ENCODE results near the gene APC2.

Gene APC2, protein sequence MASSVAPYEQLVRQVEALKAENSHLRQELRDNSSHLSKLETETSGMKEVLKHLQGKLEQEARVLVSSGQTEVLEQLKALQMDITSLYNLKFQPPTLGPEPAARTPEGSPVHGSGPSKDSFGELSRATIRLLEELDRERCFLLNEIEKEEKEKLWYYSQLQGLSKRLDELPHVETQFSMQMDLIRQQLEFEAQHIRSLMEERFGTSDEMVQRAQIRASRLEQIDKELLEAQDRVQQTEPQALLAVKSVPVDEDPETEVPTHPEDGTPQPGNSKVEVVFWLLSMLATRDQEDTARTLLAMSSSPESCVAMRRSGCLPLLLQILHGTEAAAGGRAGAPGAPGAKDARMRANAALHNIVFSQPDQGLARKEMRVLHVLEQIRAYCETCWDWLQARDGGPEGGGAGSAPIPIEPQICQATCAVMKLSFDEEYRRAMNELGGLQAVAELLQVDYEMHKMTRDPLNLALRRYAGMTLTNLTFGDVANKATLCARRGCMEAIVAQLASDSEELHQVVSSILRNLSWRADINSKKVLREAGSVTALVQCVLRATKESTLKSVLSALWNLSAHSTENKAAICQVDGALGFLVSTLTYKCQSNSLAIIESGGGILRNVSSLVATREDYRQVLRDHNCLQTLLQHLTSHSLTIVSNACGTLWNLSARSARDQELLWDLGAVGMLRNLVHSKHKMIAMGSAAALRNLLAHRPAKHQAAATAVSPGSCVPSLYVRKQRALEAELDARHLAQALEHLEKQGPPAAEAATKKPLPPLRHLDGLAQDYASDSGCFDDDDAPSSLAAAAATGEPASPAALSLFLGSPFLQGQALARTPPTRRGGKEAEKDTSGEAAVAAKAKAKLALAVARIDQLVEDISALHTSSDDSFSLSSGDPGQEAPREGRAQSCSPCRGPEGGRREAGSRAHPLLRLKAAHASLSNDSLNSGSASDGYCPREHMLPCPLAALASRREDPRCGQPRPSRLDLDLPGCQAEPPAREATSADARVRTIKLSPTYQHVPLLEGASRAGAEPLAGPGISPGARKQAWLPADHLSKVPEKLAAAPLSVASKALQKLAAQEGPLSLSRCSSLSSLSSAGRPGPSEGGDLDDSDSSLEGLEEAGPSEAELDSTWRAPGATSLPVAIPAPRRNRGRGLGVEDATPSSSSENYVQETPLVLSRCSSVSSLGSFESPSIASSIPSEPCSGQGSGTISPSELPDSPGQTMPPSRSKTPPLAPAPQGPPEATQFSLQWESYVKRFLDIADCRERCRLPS (N-terminal part only)

GRCh38 chr19:1449467-1450442 is at the start of gene APC2:
Gene APC2, plus strand, starts transcription at chr19:1450121. Its CDS starts 2,881 bp downstream, at chr19:1453002.
- DNase-seq, result no peak

DNA sequence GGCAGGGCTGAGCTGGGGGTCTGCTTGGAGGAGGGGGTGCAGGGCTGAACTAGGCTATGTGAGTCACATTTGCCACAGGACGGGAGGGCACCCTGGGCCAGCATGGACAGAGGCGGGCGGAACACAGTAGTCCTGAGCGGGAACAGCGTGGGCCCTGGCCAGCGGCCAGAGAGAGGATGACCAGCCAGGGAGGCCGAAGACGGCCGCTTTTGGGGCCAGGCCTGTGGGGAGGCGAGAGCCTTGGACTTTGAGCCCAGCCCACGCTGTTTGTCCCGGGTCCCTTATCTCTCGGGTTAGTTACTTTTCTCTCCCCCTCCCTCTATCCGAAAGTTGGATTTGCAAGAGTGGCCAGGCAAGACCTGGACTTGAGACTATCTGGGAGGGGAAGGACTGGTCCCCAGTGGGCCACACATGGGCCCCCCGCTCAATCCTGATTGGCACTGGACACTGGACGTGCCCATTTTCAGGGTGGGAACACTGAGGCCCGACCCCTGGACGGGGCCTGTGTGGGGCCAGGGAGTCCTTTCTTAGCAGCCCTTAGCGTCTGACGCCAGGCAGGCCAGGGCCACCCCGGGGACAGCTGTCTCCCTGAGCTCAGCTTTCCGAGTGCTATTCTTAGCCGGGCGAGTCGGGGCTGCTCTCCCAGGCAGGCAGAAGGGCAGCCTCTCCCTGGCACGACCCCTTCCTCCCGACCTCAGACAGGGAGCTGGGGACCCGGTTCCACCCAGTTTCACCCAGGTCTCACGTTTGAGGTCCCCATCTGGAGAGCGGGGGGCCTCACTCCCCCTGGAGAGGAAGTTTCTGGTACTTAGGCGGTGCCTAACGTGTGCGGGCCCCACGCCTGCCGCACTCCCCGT is 49.4 kb upstream of the APC2 start:
- peak; percentile 35 for DNase-seq

GRCh38 chr19:1401138-1401888 is 48.6 kb upstream of the APC2 start, which contains the start of gene GAMT:
Gene GAMT, minus strand, starts transcription at chr19:1401542. Its CDS starts 66 bp downstream, at chr19:1401476.
- DNase-seq, result no peak

- DNase-seq, result no peak
These were observed 48.1 kb upstream of the APC2 start for GRCh38 chr19:1401889-1402217.

GRCh38 chr19:1402411-1403070 is 47.4 kb upstream of the APC2 start:
- no peak for DNase-seq

DNA sequence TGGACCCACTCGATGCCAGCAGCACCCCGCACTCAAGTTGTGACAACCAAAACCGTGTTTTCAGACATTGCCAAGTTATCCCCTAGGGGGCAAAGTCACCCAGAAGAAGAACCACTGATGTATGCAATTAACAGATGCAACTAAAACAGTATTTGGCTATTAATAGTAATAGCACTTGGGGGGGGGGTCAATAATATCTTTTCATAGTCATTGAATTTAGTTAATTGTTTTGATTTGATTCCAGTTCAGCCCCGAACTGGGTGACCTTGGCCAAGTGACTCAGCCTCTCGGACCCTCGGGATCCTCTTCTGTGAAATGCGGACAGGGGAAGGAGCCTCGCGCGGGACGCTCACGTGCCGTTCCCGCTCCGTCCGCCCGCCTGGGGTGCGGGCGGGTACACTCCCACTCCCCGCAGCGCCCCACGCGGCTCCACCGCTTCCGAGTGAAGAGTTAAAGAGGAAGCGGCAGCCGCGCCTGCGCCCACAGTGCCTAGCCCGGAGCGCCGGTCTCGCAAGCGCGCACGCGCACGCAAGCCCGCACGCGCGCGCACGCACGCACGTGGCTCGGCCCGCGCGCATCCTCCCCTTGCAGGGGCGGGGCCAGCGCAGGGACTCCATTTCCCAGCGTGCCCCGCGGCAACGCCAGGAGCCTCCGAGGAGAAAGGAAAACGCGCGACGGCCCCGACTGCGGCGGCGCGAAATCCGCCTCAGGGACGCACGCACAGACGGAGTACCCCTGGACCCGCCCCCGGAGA is 43.0 kb upstream of the APC2 start:
- DNase-seq, result peak; percentile 97

DNA sequence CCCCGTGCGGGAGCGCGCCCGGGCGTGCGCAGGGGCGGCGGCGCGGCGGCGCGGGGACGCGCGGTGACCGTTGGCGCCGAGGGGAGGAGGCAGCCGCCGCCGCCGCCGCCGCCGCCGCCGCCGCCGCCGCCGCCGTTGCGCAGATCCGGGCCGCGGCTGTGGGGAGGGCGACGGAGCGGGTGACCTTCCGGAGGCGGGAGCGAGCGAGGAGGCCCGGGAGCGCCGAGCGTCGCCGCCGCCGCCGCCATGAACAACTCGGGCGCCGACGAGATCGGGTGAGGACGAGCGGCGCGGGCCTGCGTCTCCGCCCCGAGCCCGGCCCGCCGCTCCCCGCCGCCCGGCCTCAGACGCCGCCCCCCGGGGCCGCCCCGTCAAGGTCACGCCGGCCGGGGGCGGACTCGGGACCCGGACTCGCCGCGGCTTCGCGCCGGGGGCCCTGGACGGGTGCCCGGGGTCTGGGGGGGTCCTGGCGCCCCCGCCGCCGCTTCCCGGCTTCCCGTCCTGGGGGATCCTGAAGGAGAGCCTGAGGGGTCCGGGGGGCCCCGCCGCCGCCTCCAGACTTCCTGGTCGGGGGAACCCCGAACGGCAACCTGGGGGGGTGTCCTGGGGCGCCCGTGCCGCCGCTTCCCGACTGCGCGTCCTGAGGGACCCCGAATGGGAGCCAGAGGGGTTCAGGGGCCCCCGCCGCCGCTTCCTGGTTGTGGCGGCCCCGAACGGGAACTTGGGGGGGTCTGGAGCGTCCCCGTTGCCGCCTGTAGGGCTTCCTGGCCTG is 42.2 kb upstream of the APC2 start, which contains the start of gene DAZAP1:
DAZAP1 (plus strand) TSS at position 59 of the 772 bp plus-strand sequence; CDS start at position 247, 188 bp downstream.
- no peak for DNase-seq

DNA sequence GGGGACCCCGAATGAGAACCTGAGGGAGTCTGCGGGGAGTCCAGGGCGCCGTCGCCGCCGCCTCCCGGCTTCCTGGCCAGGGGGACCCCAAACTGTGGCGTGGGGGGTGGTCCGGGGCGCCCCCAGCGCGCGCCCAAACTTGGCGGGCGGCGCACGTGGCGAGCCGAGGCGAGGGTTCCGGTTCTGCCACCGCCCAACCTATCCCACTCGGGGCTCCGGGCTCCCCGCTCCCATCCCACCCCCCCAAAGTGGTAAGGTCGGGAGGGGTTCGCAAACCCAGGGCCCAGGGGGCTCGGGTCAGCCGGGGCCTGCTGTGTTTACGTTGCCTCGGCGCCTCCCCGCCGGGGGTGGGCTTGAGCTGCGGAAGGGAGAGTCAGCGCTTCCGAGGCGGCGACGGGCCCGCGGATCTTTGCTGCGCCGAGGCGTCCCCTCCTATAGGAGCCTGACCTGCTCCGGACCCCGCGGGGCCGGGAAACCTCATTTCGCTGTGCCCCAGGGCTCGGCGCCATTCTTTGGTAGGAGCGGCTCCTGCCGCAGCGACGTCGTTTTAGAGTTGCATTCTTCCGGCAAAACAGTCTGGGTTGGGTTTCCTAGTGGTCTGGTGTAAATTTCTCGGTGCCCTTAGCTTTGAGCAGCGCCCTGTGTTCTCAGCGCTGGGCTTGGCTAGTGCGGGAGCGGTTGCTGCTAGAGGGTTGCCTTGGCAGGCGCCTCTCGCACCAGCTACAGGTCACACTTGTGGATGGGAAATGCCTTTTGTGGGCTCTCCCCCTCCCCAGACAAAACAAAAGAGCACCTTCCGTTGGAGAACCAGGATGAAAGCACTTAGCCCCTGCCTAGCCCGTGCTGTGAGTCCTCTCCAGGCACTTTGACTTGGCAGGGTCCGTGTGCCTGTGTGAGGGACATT is 41.4 kb upstream of the APC2 start:
- no peak for DNase-seq

- DNase-seq, result no peak
These were observed 40.5 kb upstream of the APC2 start for GRCh38 chr19:1409204-1410005.

DNA sequence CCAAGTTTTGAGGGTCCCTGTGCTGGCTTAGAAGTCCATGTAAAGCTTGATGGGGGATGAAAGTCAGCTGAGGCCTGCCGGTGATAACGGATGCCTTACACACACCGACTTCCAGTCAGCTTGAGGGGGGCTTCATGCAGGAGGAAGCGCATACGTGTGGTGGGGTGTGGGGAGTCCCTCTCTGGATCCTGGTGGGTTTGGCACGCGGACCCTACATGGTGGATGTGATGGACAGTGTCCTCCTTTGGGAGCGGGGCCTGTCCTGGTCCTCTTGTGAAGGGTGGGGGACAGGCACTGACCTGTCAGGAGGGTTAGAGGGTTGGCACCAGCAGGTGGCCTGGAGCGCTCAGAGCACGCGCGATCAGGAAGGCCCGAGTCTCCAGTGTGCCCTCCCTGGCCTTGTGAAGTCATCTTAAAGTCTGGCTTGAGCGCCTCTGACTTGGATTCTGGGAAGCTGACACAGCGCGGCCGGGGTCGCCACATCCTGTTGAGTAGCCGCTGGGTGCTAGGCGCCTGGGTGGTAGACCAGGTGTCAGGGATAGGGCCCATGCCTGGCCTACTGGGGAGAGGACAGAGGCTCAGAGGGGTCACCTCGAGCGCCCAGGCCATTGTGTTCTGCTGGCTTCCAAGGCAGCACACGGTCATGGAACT is 39.7 kb upstream of the APC2 start:
- no peak for DNase-seq

GRCh38 chr19:1410789-1411188 is 39.1 kb upstream of the APC2 start:
- no peak for DNase-seq

- no peak for DNase-seq
These were observed 38.4 kb upstream of the APC2 start for GRCh38 chr19:1411255-1412191.

DNA sequence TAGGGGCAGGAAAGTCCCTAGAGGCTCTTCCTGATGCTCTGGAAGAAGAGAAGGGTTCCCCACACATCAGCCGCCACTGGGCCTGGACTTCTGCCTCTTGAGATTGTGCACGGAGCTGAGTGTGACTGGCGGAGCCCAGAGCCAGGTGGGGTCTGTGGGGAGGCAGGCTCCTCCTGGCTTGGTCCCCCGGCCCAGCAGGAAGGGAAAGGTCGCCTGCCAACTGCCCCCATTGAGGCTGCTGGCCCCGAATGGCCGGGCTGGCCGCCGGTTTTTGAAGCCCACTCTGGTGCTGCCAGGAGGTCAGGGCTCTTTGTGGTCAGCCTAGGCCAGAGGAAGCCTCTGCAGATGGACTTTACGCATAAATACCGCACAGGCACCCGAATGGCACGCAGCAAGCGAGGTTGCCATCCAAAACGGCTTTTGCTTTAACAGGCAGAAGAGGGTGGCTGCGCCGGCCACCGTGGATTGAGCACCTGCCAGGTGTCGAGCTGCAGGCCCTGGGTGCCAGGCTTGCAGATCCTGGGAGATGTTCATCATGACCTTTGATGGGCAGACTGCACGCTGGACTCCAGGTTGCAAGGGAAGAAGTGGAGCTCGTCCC is 37.5 kb upstream of the APC2 start:
- no peak for DNase-seq

Measured in NCI-H2107 (cell line).